Measurements from ENCODE around the gene DLST.
A peak's percentile ranks its signal among the peaks of the same experiment; 100 is the strongest.

The DLST gene

GRCh38 chr14:74921053-74921620 lies 39.4 kb downstream of the DLST start:
- Histone ChIP-seq H3K4me3 (ENCODE audit: low read length) (no peak overlapping the region), H3K4me2 (ENCODE audit: low read depth, low read length) (no peak overlapping the region), H3K9ac (ENCODE audit: low read length) (no peak overlapping the region), H3K9me3 (replicated peaks; ENCODE audit: insufficient read depth, low read length) (no peaks in the 10 kb centered on the region), H3K79me2 (ENCODE audit: low read length) (no peaks in the 10 kb centered on the region), H3K9me2 (replicated peaks; ENCODE audit: insufficient read depth, low read length) (no peaks in the 10 kb centered on the region), H2AFZ (ENCODE audit: low read length) (no peak overlapping the region), H3K36me3 (replicated peaks; ENCODE audit: insufficient read depth, low read length) (no peaks in the 10 kb centered on the region), H3K4me1 (ENCODE audit: low read length) (no peaks in the 10 kb centered on the region), H3F3A (ENCODE audit: insufficient read depth, low read length) (no peaks in the 10 kb centered on the region), H4K20me1 (ENCODE audit: insufficient read depth, low read length) (no peaks in the 10 kb centered on the region), H3K27ac (ENCODE audit: low read length) (no peak overlapping the region), H3K27me3 (replicated peaks; ENCODE audit: insufficient read depth, low read length) (no peaks in the 10 kb centered on the region)
- DNase-seq: no peak
- TF ChIP-seq, protein P1, sequence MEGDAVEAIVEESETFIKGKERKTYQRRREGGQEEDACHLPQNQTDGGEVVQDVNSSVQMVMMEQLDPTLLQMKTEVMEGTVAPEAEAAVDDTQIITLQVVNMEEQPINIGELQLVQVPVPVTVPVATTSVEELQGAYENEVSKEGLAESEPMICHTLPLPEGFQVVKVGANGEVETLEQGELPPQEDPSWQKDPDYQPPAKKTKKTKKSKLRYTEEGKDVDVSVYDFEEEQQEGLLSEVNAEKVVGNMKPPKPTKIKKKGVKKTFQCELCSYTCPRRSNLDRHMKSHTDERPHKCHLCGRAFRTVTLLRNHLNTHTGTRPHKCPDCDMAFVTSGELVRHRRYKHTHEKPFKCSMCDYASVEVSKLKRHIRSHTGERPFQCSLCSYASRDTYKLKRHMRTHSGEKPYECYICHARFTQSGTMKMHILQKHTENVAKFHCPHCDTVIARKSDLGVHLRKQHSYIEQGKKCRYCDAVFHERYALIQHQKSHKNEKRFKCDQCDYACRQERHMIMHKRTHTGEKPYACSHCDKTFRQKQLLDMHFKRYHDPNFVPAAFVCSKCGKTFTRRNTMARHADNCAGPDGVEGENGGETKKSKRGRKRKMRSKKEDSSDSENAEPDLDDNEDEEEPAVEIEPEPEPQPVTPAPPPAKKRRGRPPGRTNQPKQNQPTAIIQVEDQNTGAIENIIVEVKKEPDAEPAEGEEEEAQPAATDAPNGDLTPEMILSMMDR (IDR thresholded peaks at IDR 0.05; ENCODE audit: low read length): no peak
- no peak for TF ChIP-seq EZH2phosphoT487 (IDR thresholded peaks at IDR 0.05; ENCODE audit: low read length)
- no peak for TF ChIP-seq EZH2 (optimal IDR thresholded peaks at IDR 0.05; ENCODE audit: low read depth, low read length)

- no peaks in the 10 kb centered on the region for H4K20me1 ChIP-seq (ENCODE audit: insufficient read depth, low read length)
- H3K79me2 ChIP-seq (ENCODE audit: low read length): no peaks in the 10 kb centered on the region
- H3K9me3 ChIP-seq (replicated peaks; ENCODE audit: insufficient read depth, low read length): no peaks in the 10 kb centered on the region
- peak overlapping the region; percentile 70 for H3K4me2 ChIP-seq (ENCODE audit: low read depth, low read length)
- peak overlapping the region; percentile 74 for H3K4me3 ChIP-seq (ENCODE audit: low read length)
- TF ChIP-seq EZH2phosphoT487 (IDR thresholded peaks at IDR 0.05; ENCODE audit: low read length): no peak
- TF ChIP-seq, protein P1 (IDR thresholded peaks at IDR 0.05; ENCODE audit: low read length): no peak
- no peak for TF ChIP-seq EZH2 (optimal IDR thresholded peaks at IDR 0.05; ENCODE audit: low read depth, low read length)
- no peaks in the 10 kb centered on the region for H3F3A ChIP-seq (ENCODE audit: insufficient read depth, low read length)
- no peaks in the 10 kb centered on the region for H3K27me3 ChIP-seq (replicated peaks; ENCODE audit: insufficient read depth, low read length)
- H3K9me2 ChIP-seq (replicated peaks; ENCODE audit: insufficient read depth, low read length): no peaks in the 10 kb centered on the region
- H2AFZ ChIP-seq (ENCODE audit: low read length): peak overlapping the region; percentile 80
- no peaks in the 10 kb centered on the region for H3K4me1 ChIP-seq (ENCODE audit: low read length)
- no peaks in the 10 kb centered on the region for H3K36me3 ChIP-seq (replicated peaks; ENCODE audit: insufficient read depth, low read length)
- no peak overlapping the region for H3K27ac ChIP-seq (ENCODE audit: low read length)
- H3K9ac ChIP-seq (ENCODE audit: low read length): peak overlapping the region; percentile 72; the same call in 1 of the 2 replicates
- DNase-seq: no peak
Measured at GRCh38 chr14:74921987-74922751, 40.5 kb downstream of the DLST start.

GRCh38 chr14:74922752-74923401 lies 41.2 kb downstream of the DLST start, which contains the start of gene RPS6KL1:
Gene RPS6KL1, minus strand, starts transcription at chr14:74923260. Its CDS starts 1,719 bp downstream, at chr14:74921541.
- Histone ChIP-seq H2AFZ (ENCODE audit: low read length) (peak within 1 kb of the TSS; percentile 80), H3K36me3 (replicated peaks; ENCODE audit: insufficient read depth, low read length) (no peaks in the 10 kb centered on the region), H3K4me1 (ENCODE audit: low read length) (no peaks in the 10 kb centered on the region), H3K9ac (ENCODE audit: low read length) (peak within 1 kb of the TSS; percentile 72), H3F3A (ENCODE audit: insufficient read depth, low read length) (no peaks in the 10 kb centered on the region), H3K79me2 (ENCODE audit: low read length) (no peaks in the 10 kb centered on the region), H3K9me3 (replicated peaks; ENCODE audit: insufficient read depth, low read length) (no peaks in the 10 kb centered on the region), H3K27ac (ENCODE audit: low read length) (no peak within 1 kb of the TSS), H3K4me2 (ENCODE audit: low read depth, low read length) (peak within 1 kb of the TSS; percentile 70), H3K4me3 (ENCODE audit: low read length) (peak within 1 kb of the TSS; percentile 74), H3K27me3 (replicated peaks; ENCODE audit: insufficient read depth, low read length) (no peaks in the 10 kb centered on the region), H3K9me2 (replicated peaks; ENCODE audit: insufficient read depth, low read length) (no peaks in the 10 kb centered on the region), H4K20me1 (ENCODE audit: insufficient read depth, low read length) (no peaks in the 10 kb centered on the region)
- TF ChIP-seq EZH2 (optimal IDR thresholded peaks at IDR 0.05; ENCODE audit: low read depth, low read length): no peak
- no peak for TF ChIP-seq EZH2phosphoT487 (IDR thresholded peaks at IDR 0.05; ENCODE audit: low read length)
- TF ChIP-seq, protein P1 (IDR thresholded peaks at IDR 0.05; ENCODE audit: low read length): no peak
- peak; percentile 76 for DNase-seq
